Retinal pigment epithelial cell (primary cell): Measurements from ENCODE around the gene GNG4.
A peak's percentile ranks its signal among the peaks of the same experiment; 100 is the strongest.

Experiments
- DNase-seq: peaks from one replicate; pipeline ENCODE4 v3.0.0-alpha.2; 2010; ENCODE audit warnings: low read depth
- H3K4me3 ChIP-seq: 2 replicates; pipeline ENCODE4 v1.5.1; 2011; ENCODE audit warnings: mild to moderate bottlenecking, low read length, control low read depth, moderate library complexity
- TF ChIP-seq, protein P1 (sequence below): conservative IDR thresholded peaks from 2 replicates; pipeline ENCODE4 v1.5.1; 2011; ENCODE audit warnings: low read depth, low read length, control low read depth, inconsistent platforms

Gene GNG4

DNA sequence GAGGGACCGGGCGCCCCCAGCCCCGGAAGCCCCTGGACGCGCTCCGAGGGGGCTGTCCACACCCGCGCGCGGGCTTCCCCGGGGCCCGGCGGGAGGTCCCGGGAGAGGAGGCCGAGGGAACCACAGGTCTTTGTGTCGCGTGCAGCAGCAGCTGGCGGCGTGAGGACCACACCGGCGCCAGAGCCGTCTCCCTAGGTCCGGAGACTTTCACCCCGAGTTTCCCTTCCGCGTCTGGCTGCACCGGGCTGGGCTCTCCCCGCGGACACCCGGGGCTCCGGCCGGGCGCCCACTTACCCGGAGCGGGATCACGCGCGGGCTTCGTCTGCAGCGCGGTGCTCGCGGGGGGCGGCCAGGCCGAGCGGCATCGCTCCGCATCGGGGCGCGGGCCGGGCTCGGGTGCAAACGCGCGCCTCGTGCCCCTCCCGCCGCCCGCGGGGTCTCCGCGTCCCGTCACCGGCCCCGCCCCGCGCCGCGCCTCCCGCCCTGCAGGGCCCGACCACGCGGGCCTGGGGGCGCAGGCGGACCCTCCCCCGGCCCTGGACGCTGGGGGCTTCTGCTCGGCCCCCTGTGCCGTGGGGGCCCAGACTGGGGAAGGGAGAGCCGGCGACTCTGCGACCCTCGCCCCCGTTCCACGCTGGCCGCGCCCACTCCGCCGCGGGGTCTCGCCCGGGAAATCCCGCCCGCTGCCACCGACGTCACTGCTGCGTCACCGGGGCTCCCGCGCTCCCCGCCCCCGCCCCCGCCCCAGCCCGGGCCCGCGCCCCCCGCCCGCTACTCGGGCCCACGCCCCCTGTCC, at the start of gene GNG4:
TSS of gene GNG4 (minus strand) at position 417 of the 796 bp plus-strand sequence. CDS start 65,946 bp downstream, outside the sequence.
- peak within 1 kb of the TSS; percentile 37 for H3K4me3 ChIP-seq
- no peak for DNase-seq
- TF ChIP-seq, protein P1, sequence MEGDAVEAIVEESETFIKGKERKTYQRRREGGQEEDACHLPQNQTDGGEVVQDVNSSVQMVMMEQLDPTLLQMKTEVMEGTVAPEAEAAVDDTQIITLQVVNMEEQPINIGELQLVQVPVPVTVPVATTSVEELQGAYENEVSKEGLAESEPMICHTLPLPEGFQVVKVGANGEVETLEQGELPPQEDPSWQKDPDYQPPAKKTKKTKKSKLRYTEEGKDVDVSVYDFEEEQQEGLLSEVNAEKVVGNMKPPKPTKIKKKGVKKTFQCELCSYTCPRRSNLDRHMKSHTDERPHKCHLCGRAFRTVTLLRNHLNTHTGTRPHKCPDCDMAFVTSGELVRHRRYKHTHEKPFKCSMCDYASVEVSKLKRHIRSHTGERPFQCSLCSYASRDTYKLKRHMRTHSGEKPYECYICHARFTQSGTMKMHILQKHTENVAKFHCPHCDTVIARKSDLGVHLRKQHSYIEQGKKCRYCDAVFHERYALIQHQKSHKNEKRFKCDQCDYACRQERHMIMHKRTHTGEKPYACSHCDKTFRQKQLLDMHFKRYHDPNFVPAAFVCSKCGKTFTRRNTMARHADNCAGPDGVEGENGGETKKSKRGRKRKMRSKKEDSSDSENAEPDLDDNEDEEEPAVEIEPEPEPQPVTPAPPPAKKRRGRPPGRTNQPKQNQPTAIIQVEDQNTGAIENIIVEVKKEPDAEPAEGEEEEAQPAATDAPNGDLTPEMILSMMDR = no peak

DNA sequence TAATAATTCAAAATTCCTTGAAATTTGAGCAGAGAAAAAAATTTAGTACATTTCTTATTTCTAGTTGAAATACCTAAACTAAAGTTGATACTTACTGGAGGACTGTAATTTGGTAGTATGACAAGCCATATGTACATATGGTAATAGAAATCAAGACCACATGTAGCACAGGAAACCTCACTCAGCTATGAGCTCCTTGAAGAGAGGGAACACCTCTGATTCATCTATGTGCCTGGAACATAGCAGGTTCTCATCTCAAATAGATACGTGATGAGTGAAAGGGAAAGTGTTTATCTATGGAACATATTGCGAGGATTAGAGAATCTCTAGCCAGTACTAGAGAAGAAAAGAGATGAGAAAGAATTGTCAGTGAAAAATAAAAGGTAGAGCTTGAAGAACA, 47.9 kb upstream of the GNG4 start:
- TF ChIP-seq, protein P1 = no peak
- no peak for DNase-seq
- no peak overlapping the region for H3K4me3 ChIP-seq

- DNase-seq = no peak
- no peak overlapping the region for H3K4me3 ChIP-seq
- TF ChIP-seq, protein P1 = no peak
Observed at GRCh38 chr1:235689356-235689755, 39.8 kb upstream of the GNG4 start.

- TF ChIP-seq, protein P1 = no peak
- DNase-seq = no peak
- no peak overlapping the region for H3K4me3 ChIP-seq
Observed at GRCh38 chr1:235688096-235688495, 38.5 kb upstream of the GNG4 start.

- DNase-seq = no peak
- TF ChIP-seq, protein P1 = no peak
- no peak overlapping the region for H3K4me3 ChIP-seq
Observed at GRCh38 chr1:235683653-235684052, 34.1 kb upstream of the GNG4 start.

DNA sequence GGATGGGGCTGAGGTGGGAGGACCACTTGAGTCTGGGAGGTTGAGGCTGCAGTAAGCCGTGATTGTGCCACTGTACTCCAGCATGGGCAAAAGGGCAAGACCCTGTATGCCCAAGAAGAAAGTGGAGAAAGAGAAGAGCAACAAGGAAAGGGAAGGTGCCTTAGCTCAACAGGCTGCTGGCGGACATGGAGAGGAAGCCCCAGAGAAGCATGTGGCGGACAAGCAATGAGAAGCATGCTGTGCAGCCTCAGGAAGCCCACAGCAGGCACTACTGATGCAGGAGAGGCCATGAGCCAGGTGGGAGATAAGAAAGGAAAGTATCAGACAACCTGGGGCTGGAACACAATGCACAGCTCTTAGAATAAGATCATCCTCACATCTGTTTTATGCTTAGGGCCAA, 32.6 kb upstream of the GNG4 start:
- no peak for DNase-seq
- H3K4me3 ChIP-seq = no peak overlapping the region
- TF ChIP-seq, protein P1 = no peak

DNA sequence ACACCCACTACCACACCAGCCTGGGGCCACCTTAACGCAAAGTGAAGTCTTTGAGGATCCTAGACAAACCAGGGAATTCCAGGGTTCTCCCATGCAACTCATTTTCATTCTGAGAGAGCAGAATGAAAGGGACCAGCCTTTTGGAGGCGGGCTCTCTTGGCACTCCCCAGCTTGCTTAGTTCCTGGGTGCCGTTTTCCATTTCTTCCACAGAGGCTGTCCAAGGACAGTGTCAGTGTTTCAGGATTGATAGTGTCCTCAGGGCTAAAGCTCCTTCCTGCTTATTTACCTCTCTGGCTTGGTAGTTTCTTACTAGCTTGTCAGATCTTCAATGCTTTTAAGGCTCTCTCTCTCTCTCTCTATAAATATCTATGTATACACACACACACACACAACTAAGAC, 30.1 kb upstream of the GNG4 start:
- no peak for DNase-seq
- no peak overlapping the region for H3K4me3 ChIP-seq
- TF ChIP-seq, protein P1 = no peak
